GM12891 (cell line): ENCODE results near the gene MEPE.

Source experiments
- DNase-seq: peaks from one replicate; pipeline ENCODE4 v3.0.0; 2011; ENCODE audit warnings: low spot score; ENCODE audit not compliant: insufficient read length
- FAIRE-seq: peaks from 2 replicates; lab custom pipeline; 2011; peaks lifted over from hg19 to GRCh38; lab: Jason Lieb, UNC
- PAX5 ChIP-seq: IDR thresholded peaks from 2 replicates; pipeline ENCODE4 v1.6.1; 2011; ENCODE audit warnings: low read length, moderate library complexity, mild to moderate bottlenecking; ENCODE audit not compliant: insufficient read depth, severe bottlenecking
- POLR2A ChIP-seq: IDR thresholded peaks from 2 replicates; pipeline ENCODE4 v1.6.1; 2011; ENCODE audit warnings: low read depth, low read length, control low read depth
- POLR2AphosphoS5 ChIP-seq: IDR thresholded peaks from 2 replicates; pipeline ENCODE4 v1.6.1; 2011; ENCODE audit warnings: low read depth, low read length, control low read depth
- POU2F2 ChIP-seq: IDR thresholded peaks from 2 replicates; pipeline ENCODE4 v1.6.1; 2011; ENCODE audit warnings: low read depth, mild to moderate bottlenecking, control low read depth, low read length, moderate library complexity
- SPI1 ChIP-seq: IDR thresholded peaks from 2 replicates; pipeline ENCODE4 v1.6.1; 2011; ENCODE audit warnings: low read depth, low read length, control low read depth
- TAF1 ChIP-seq: IDR thresholded peaks from 2 replicates; pipeline ENCODE4 v1.6.1; 2011; ENCODE audit warnings: low read depth, low read length, control low read depth

The MEPE gene

DNA sequence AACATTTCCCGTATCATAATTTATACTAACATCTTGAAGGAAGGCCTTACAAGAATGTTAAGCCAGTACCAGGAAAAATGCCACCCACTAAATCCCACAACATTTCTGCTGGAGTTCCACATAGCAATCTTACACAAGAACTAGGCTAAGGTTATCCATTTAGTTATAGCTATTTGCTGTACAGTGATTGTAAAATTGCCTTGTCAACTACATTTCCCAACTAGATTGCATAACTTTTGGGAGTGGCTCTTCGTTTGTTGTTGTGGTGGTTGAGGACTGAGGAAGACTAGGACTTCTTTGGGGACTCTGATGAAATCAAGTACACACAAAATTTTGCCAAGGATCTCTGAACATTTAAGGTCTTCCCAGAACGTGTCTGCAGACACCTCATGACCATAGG, 25.4 kb upstream of the MEPE start:
- no peak for FAIRE-seq
- no peak for DNase-seq

GRCh38 chr4:87811977-87812376, 20.8 kb upstream of the MEPE start:
- no peak for TF ChIP-seq POLR2A
- no peak for TF ChIP-seq PAX5
- TF ChIP-seq POU2F2: no peak
- TF ChIP-seq TAF1: no peak
- no peak for TF ChIP-seq SPI1
- no peak for TF ChIP-seq POLR2AphosphoS5
- no peak for DNase-seq
- no peak for FAIRE-seq

More for the DNA sequence above, 25.4 kb upstream of the MEPE start:
- TF ChIP-seq POLR2A: no peak
- TF ChIP-seq TAF1: no peak
- TF ChIP-seq PAX5: no peak
- no peak for TF ChIP-seq SPI1
- no peak for TF ChIP-seq POLR2AphosphoS5
- TF ChIP-seq POU2F2: no peak

DNA sequence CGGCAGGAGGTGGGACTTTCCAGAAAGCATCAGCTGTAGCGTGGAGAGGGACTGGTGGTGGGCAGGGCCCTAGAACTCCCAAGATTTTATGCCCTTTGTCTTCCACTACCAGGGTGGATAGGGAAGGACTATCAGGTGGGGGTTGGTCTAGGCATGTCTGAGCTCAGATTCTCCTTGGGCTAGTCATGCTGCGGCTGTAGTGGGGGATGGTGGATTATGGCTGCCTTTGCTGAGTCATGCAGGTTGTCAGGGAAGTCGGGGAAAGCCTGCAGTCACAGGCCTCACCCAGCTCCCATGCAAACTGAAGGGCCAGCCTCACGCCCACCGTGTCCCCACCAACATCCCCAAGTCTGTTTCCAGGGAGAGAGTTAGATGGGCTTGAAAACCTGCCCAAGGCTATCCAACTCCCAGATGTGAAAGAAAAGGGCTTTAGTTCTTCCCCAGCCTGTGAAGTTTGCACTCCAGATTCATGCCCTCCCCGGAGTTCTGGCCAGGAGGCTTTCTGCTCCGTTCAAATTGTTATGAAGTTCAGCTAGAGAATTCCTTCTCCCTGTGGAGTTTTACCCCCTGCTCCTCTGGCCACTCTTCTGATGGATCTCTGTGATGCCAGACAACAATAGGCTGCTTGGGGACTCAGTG, 13.4 kb upstream of the MEPE start:
- TF ChIP-seq SPI1 (no peak), POLR2AphosphoS5 (no peak), POLR2A (no peak), PAX5 (no peak), POU2F2 (no peak), TAF1 (no peak)
- FAIRE-seq (no peak), DNase-seq (no peak)

DNA sequence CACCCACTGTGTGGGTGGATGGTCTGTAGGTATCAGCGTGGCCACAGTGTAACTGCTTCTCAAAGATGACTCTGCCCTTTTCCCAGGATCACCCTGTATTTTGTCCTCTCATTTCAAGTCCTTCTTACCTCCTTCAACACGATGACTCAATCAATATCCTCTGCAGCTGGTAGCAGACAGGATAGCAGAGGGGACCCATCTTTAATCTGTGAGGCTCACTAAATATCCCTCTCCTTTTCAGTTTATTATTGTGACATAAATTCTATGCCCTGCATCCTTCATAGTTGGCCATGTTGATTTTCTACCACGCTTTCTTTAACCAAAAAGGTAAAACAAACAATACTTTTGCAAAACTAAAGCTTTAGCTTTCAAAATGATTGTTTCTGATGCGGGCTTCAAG, 9.6 kb upstream of the MEPE start:
- no peak for FAIRE-seq
- TF ChIP-seq POLR2A (no peak), SPI1 (no peak)
- DNase-seq: no peak

DNA sequence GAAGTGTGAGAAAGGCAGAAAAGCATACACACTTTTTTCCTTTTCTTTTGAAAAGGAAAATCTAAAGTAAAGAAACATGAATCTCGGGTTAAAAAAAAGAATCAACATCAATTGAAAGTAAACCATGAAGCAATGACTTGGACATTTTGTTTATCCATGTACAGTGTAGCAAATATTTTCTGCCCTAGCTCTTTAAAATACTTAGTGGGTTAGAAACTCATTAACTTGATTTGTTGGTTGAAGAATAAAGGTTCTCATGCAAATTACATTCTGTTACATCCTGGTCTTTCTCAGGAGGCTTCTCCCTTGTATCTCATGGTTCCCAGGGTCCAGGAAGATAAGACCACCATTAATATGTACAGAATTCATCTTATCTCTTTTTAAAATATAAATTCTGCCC, 9.0 kb upstream of the MEPE start:
- no peak for TF ChIP-seq SPI1
- DNase-seq: no peak
- FAIRE-seq: no peak

DNA sequence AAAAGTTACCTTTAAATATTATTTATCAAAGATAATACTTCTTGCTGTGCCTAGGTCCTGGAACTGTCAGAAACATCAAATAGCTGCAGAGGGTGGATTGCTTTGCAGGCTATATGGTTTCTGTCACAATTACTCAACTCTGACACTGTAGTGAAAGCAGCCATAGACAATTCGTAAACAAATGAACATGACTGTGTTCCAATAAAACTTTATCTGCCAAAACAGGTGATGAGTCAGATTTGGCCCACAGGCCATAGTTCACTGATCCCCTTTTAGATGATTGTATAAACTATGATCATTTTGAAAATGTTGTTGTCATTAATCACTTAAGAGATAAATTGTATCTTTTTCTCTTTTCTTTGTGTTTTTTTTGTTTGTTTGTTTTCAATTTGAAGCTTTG, 8.4 kb upstream of the MEPE start:
- no peak for TF ChIP-seq POLR2AphosphoS5
- no peak for TF ChIP-seq POU2F2
- DNase-seq (no peak), FAIRE-seq (no peak)

GRCh38 chr4:87834401-87834800, 1.6 kb downstream of the MEPE start:
- no peak for DNase-seq
- TF ChIP-seq TAF1 (no peak), POU2F2 (no peak), POLR2AphosphoS5 (no peak), SPI1 (no peak), PAX5 (no peak), POLR2A (no peak)
- no peak for FAIRE-seq

DNA sequence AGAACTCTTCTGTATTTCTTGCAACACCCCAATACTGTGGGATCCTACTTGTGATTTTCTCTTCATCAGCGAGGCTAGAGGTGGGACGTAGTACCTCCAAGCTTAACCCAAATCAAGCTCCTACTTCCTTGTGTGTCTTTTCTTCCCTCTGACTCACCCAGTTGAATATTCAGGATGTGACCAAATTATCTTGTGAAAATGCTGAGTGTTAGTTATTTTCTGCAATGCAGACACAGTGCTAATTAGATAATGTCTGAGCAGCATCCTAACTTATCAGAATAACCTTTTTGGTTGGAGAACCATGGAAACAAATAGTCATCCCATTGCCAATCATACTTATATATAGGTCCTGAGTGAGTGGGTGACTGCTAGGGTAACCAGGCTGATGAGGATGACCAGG, 2.4 kb downstream of the MEPE start:
- FAIRE-seq: no peak
- TF ChIP-seq POU2F2: no peak
- no peak for TF ChIP-seq POLR2AphosphoS5
- TF ChIP-seq POLR2A: no peak
- no peak for TF ChIP-seq SPI1
- TF ChIP-seq PAX5: no peak
- no peak for TF ChIP-seq TAF1
- no peak for DNase-seq

- TF ChIP-seq SPI1 (no peak), POU2F2 (no peak), TAF1 (no peak), PAX5 (no peak), POLR2A (no peak), POLR2AphosphoS5 (no peak)
- FAIRE-seq (no peak), DNase-seq (no peak)
Measured at GRCh38 chr4:87835743-87836142, 3.0 kb downstream of the MEPE start.

- TF ChIP-seq SPI1 (no peak), TAF1 (no peak), POU2F2 (no peak), POLR2AphosphoS5 (no peak), POLR2A (no peak)
- FAIRE-seq: no peak
- no peak for DNase-seq
Measured at GRCh38 chr4:87838205-87838604, 5.4 kb downstream of the MEPE start.
